ENCODE measurements around the gene NME7.

- no peak for TF ChIP-seq CTCF (IDR thresholded peaks at IDR 0.05)
- no peak for TF ChIP-seq POLR2A (IDR thresholded peaks at IDR 0.05)
Observed at GRCh38 chr1:169090900-169091311, 276.7 kb downstream of the NME7 start.
